Fibroblast of the conjunctiva (primary cell): ENCODE results near the gene CEPT1.
"Not testable (repeated sequence)": the region's sequence is repeated elsewhere in the genome, so short reads cannot be mapped to it uniquely, and the experiment has no call there.

ENCODE experiments used
- DNase-seq: peaks from one replicate; pipeline ENCODE4 v3.0.0-alpha.2; 2010; ENCODE audit warnings: low read depth

CEPT1 gene

DNA sequence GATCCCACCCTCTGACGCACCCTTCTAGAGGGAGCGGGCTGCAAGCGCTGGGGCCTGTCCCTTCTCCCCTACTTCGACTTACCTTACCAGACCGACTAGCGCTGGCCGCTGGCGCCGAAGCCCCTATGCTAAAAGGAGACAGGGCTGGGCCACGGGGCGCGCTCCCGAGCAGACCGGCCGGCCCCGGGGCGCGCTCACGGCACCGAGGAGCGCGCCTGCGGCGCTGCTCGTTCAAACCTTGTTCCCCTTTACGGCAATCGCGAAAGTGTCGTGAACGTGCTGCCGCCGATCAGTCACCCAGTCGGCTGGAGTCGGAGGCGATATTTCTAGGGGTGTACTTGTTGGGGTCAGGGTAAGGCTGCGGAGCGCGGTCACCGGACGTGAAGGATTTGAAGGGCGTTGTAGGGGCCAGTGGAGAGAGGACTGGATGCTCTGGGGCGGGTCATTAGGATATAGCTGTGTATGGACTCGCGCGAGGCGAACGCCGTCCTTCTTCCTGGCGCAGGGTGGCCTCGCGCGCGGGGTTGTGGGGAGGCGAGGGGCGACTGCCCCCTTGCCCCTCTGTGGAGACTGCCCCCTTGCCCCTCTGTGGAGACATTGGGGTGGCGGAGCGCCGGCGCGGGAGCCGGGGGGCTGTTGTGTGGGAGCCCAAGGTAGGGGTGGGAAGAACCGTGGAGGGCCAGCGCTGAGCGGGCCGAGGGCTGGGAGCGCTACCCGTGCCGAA, at the start of gene CEPT1, which contains the start of gene DRAM2:
Gene CEPT1, plus strand, starts transcription at position 268 of the 724 bp plus-strand sequence. CDS start 7,492 bp downstream, outside the sequence.
Gene DRAM2, minus strand, starts transcription at position 138 of the 724 bp plus-strand sequence. CDS start 8,539 bp downstream, outside the sequence.
- DNase-seq = peak; percentile 90

DNA sequence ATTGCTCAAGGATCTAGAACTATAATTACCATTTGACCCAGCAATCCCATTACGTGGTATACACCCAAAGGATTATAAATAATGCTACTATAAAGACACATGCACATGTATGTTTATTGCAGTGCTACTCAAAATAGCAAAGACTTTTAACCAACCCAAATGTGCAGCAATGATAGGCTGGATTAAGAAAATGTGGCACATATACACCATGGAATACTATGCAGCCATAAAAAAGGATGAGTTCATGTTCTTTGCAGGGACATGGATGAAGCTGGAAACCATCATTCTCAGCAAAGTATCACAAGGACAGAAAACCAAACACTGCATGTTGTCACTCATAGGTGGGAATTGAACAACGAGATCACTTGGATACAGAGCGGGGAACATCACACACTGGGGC, 44.6 kb upstream of the CEPT1 start:
- DNase-seq = not testable (repeated sequence)

DNA sequence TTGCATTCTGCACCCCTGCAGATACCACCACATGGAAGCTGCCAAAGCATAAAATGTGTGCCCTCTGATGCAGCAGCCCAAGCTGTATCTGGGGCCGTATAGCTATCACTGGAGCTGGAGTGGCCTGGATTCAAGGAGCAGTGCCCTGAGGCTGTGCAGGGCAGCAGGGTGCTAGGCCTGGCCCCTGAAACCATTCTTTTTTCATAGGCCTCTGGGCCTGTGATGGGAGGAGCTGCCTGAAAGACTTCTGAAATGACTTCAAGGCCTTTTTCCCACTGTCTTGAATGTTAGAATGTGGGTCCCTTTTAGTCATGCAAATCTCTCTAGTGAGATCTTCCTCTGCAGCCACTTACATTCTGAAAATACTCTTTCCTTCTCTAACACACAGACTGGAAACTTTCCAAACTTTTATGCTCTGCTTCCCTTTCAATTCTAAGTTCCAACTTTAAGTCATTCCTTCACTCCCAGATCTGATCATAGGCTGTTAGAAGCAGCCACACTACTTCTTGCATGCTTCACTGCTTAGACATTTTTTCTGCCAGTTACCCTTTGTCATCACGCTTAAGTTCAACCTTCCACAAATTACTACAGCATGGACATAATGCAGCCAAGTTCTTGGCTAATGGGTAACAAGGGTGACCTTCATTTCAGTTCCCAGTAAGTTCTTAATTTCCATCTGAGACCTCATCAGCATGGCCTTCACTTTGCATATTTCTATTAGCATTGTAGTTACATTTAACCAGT, 42.5 kb upstream of the CEPT1 start:
- no peak for DNase-seq

DNA sequence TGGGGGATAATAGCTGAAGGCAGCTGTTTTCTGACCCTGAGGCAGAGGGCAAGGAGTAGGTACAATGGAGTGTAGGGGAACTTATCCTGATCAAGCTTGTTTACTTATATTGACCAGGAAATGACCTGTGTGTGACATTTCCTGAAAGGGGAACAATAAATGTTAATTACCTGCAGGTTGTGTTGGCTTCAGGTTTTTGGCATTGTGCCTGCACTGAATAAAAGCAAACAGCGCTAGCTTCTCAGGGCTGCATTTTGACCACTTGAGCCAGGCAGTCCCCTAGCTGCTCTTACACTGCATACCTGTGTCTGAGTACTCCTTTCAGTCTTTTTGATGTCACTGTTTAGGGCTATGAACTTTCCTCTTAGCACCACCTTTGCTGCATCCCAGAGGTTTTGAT, 40.7 kb upstream of the CEPT1 start:
- DNase-seq = no peak

DNA sequence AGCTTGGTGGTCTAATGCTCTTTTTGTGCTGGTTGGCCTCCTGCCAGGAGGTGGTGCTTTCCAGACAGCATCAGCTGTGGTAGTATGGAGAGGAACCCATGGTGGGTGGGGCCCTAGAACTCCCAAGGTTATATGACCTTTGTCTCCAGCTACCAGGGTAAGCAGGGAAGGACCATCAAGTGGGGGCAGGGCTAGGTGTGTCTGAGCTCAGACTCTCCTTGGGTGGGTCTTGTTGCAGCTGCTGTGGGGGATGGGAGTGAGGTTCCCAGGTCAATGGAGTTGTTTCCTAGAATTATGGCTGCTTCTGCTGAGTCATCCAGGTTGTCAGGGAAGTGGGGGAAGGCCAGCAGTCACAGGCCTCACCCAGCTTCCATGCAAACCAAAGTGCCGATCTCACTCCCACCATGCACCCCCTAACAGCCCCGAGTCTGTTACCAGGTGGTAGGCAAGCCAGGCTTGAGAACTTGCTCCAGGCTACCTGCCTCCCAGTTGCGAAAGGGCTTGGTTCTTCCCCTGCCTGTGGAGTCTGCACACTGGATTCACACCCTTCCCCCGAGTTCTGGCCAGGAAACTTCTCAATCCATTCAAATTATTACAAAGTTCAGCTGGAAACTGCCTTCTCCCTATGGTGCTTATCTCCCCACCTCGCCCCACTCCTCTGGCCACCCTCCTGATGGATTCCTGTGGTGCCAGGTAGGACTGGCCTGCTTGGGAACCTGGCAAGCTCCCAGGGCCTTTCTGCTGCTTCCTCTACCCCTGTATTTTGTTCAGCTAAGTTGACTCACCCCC, 38.0 kb upstream of the CEPT1 start:
- no peak for DNase-seq

DNA sequence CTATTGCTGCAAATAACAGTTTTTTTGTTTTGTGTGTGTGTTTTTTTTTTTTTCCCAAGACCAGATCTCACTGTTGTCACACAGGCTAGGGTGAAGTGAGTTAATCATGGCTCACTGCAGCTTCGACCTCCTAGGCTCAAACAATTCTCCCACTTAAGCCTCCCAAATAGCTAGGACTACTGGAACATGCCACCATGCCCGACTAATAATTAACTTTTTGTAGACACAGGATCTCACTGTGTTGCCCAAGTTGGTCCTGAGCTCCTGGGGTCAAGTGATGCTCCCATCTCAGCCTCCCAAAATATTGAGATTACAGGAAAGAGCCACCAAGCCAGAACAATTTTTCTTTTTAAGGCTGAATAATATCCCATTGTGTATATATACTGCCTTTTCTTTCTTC, 35.0 kb upstream of the CEPT1 start:
- DNase-seq = no peak

DNA sequence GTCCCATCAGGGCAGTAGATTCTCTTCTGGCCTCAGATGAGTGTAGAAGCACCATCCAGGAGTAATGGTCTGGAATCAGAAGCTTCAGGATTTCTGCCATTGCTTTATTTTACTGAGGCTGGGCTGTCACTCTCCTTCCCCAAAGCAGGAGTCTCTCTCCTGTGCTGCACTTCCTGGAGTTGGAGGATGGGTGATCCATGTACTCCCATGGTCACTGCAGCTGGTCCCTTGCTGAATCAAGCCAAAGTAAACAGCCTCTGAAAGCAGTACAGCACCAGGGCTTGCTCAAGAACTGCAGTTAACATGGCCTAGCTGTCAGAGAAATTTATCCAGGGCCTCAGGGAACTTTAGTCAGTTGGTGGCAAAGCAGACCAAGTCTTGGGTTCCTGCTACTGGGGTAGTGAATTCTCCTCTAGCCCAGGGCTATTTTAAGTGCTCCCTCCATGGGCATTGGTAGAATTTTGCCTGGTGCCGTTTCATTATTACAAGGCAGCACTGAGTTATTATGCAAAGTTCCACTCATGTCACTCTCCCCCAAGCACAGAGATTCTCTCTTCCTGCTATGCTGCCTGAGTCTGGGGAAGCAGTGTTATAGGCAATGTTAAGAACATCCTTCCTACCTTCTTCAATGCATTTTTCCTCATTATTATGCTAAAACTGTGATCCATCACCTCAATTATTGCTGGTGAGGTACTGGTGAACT, 29.7 kb upstream of the CEPT1 start:
- no peak for DNase-seq

DNA sequence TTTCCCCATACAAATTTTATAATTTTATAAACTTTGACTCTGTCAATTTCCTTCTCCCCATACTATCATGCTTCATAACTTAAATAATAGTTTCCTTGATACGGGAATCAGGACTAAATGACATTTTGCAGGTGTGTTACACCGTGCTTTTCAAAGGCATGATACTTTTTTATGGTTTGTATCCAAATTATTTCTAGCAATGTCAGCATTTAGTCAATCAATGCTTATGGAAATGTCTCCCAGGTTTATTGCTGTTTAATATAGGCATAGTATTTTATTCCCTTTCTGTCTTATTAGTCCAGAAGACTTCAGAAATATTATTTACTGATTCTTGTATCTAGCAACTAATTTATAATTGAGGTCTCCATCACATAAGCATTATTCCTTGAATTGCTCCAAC, 23.5 kb upstream of the CEPT1 start:
- no peak for DNase-seq

DNA sequence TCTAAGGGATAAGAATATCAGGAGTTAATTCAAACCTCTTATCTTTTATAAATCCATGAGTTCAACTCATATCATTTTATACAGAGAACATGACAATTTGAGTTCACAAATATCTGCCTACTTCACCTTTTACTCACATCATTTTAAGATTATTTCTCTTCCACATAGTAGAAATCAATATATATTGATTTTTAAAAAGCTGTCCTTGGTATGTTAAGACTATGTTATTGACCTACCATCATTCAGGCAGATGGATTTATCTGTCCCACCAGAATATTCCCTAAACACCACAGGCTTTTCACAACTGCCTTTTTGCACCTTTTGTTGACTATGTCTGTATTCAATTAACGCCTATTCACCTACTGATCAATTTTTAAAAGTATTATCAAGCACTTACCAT, 13.7 kb upstream of the CEPT1 start:
- DNase-seq = no peak

DNA sequence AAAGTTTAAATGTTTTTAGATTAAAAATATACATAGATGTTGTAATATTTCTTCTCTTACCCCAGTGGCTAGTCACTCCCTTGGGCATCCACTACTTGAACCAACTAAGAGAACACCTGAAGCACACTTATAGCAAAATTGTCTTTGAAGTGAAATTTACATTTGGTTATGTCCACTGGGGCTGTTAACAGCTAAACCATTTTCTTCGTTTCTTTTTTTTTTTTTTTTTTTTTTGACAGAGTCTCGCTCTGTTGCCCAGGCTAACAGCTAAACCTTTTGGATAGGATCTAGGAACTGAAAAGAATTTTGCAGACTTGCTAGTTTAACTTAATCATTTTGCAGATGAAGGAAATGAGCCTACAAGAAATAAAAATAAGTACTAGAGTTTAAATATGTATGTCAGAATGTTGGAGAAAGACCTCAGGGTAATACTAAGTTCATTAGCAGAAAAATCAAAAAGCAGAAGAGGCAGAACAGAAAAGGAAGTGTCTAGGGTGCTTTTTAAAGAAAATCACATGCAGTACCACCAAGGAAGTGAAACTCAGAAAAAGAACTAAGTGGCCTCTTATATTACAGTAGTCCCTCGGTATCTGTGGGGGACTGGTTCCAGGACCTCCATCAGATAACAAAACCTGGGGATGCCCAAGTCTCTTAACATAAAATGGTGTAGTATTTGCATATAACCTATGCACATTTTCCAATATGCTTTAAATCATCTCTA, 11.9 kb upstream of the CEPT1 start:
- no peak for DNase-seq

DNA sequence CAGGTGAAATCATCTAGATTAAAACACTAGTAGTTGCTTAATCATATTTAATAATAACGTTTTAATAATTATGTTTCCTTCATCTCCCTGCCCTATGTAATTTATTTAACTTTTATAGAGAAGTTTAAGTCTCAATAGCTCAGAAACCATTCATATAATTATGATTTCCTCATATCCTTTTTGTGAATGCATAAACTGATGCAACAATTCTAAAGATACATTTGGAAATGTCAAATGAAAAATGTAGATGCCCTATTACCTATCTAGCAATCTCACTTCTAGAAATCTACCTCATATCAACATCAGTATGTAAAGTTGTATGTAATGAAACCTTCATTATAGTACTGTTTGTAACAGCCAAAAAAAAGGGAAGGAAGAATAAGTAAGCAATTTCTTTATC, 10.6 kb upstream of the CEPT1 start:
- DNase-seq = no peak

DNA sequence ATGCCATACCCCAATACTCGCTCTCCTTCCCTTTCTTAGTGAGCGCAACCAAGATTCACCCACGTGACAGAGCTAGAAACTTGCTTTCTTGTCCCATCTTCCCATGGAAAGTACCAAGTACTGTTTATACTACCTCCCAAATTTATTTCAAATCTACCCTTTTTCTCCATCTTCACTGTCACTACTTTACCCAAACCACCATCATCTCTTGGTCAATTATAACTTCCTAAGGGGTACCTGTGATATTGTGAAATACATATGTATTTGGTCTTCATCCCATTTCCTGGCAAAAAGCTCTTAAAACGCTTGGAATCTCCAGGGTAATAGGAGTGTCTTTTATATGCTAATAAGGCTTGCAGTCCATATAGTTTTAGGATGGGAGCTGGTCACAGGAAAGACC, 8.3 kb upstream of the CEPT1 start:
- DNase-seq = no peak

DNA sequence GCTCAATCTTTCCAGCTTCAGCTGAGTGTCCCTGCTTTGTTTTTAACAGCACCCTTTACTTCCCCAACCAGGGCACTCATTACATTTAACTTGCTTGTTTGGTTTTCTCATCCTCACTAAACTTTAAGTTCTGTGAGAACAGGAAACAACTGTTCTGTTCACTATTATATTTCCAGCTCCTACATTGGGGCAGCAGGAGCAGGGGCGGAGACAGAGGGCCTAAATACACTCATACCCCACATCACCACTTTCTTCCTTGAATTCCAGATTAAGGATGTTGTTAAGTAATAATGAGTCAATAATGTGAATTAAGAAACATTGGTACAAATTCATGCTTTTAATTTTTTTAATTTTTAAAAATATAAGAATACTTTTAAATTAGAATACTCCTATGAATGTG, 6.2 kb upstream of the CEPT1 start:
- DNase-seq = no peak

DNA sequence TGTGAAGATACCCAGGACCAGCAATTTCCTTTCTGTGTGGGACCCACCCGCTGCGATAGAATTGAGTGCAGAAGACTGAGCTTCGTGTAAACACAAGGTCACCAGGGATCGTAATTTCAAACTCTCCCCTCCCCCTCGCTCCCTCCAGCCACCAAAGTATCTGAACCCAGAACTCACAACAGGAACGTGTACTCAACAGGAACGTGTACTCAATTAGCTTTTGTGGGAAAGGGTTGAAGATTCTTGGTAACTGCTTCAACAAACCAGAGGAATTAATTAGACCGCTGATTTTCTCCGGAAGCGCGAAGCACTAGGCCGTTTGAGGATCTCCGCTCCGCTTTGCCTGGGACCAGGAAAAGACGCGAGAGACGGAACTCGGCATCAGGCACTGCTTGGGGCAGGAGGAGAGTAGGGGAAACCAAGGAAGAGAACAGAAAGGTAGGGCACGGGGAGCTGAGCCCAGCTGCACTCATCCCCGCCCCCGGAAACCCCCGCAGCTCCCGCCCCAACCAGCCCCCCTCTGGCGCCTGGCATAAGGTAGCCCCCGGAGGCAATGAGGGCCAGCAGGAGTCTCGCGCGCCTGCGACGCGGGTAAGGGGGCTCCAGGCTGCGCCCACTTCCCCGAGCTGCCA, 583 bp upstream of the CEPT1 start:
- peak; percentile 3 for DNase-seq

DNA sequence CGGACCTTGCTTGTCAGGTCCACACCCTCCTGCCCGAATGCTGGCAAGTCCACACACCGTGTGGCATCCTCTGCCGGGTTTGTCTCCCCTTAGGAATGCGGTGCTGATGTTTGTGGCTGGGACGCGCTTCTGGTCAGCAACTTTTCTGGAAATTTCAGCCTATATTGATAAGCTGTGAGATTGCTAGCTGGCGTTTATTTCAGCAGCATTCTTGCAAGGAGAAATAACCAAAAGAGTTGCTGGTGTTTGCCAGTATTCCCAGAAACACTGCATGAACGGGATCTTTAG, 601 bp downstream of the CEPT1 start:
- peak; percentile 5 for DNase-seq

DNA sequence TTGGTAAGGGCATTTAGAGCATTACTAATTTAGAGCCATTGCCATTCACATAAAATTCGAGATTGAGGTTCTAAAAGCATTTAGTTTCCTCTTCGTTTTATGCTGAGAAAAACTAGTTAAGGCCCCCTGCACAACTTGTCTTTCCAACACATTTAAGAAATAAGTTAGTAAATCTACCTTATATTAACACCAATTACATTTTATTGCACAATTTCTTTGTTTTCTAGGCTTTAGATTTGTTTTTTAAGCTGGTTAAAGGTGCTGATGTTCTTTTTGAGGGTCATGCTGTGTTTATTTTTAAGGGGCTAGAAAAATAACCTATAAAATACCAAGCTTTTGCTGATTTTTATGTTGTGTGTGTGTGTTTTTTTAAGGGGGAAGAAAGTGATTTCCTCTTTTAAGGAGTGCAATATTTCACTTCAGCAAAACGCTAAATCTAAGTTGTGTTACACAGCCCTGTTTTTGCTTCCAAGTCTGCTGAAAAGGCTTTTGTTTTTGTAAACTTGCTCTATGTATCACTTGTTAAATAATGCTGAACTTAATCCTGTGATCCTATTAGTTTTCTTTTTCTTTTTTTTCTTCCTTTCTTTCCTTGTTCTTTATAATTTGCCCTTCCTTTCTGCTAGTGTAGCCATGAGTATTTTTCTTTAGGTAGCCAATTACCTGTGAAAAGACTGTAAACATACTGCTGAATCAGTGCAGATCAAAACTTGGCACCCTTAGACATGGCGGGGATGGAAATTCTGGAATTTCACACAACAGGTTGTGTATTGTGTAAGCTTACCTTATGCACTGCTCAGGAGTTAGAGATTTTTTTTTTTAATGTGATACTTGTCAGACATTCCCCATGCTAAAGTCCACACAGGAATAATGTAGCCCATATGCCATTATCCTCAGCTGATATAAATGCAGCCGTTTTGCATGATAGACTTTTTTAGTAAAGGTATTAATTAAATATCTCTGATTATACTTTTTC, 1.5 kb downstream of the CEPT1 start:
- no peak for DNase-seq

DNA sequence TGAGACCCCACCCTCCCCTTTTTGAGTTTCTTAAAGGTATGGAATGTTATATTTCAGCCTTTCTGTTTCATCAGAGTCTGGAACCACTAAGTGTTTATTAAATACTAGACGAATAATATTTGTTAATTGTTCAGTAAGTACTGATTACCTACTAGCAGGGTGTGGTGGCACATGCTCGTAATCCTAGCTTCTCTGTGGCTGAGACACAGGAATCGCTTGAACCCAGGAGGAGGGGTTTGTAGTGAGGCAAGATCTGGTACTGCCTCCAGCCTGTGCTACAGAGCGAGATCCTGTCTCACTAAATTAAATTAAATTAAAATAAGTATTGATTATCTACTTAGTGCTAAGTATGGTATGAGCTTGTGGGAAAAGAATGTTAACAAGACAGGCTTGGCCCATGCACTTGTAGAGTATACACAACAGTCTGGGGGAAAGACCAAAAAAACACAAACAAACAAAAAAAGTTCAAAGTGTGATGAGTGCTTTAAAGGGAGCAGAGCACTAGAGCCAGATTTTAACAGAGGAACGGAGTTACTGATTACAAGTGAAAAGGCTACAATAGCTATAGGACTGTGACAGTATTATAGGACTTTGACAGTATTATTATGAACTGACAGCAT, 2.4 kb downstream of the CEPT1 start:
- no peak for DNase-seq

DNA sequence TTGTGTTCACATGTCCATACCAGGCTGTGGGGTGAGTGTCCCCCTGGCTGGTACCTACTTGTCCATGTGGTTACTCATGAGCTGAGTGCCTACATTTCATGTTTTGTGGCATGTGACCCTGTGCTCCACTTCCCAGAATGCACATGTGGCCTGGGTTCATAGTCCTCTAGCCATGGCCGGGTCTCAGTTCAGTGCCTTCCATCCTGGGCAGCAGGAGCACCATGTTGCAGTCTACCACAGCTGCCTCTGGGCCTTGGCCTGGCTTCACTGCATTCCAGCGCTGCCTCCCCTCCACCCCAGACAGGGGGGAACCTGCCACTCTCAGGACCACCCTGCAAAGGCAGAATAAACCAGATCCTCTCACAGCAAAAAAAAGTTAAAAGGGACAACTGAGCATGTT, 5.5 kb downstream of the CEPT1 start:
- DNase-seq = no peak

DNA sequence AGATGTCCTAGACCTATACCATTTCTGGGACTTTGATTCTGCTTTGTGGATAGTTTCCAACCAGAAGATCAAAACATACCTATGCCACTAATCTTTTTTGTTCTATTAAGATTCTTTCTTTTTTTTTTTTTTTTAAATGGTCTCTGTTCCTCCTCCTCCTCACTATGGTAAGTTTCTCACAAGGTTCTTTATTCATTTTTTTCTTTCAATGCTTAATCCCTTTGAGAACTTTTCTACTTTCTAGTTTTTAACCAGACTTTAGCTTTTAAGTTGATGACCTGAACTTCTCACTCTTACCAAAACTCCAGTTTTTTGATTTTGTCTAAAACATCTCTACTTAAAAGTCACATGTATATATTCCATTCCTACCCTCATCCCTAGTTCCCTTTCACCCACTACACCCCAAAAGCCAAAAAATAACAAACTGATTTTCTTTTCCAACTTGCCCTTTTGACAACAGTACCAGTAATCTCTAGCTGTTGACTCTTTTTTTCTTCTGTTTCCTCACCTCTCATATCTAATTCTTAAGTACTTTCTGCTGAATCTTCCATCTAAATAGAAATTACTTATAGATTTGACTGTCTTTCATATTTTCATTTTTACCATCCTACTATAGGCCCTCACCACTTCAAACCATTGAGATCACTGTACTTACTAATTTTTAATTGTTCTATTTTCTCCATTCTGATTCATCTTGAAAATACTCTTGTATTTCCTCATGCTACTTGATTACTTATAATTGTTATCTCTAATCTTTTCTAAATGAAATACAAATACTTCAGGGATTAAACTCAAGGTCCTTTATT, 6.1 kb downstream of the CEPT1 start:
- DNase-seq = no peak
